Glomerular endothelial cell (primary cell): ENCODE data around the gene CCDC8. TPM values are rescaled to one million over a fixed set of nuclear protein-coding genes. Genes with fewer than 3 reads are reported as not detected.
"Not testable (repeated sequence)": the region's sequence is repeated elsewhere in the genome, so short reads cannot be mapped to it uniquely, and the experiment has no call there.

ENCODE experiments used
- DNase-seq: peaks from one replicate; pipeline ENCODE4 v3.0.0-alpha.2; 2011; ENCODE audit warnings: low read depth, low spot score; ENCODE audit errors: extremely low read depth
- total RNA-seq: library from RNA; depleted of rRNA; stranded (reverse); fragments of >200 nt; gene quantifications from 2 replicates; pipeline ENCODE4 v1.2.3, GENCODE V29; 2015

The CCDC8 gene
- total RNA-seq, 1 donor from 2014 or later: 3.3 TPM

DNA sequence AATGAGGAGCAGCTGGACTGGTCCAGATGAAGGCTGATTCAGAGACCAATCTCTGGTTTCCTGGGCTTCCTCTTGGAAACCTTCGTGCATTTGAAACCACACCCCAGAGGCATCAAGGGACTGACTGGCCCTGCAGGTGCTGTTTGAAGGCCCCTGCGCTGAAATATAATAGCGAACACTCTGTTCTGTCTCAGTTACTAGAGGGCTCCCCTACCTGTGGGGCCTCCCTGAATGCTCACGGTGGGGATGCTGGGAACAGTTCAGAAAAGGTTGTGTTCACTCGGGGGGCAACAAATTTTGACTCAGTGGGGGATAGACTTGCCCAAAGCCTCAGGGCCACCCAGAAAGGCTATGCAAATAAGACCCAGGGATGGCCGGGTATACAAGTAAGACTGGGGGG lies 6.4 kb downstream of the CCDC8 start:
- DNase-seq: no peak

DNA sequence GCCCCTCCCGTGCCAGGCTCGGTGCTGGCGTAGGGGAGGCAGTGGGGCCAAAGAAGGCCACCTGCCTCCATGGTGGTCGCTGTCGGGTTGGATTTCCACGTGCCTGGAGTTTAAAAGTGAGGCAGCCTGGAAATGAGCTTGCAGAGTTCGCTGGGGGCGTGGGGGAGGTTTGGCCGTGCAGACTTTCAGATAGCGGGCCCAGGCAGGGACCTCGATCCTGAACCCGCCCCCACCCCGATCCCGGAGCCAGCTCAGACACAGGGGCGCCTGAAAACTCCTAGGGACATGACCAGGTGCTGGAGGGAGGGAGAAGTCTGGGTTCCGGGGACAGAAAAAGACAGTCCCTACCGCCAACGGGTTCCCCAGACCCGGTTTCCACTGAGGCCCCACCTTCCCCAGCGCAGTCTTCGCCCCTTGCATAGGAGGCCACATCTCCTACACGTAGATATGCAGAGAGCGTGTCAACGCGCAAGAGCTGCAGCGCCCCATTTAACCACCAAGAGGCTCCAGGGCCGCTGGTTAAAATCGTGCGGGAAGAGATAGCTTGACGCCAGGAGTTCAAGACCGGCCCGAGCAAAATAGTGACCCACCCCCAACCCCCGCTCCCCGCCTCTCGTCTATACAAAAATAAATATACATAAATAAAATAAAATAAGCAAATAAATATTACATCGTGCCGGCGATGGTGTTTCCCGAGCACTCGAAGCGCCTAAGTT lies 8.5 kb downstream of the CCDC8 start:
- DNase-seq: no peak

DNA sequence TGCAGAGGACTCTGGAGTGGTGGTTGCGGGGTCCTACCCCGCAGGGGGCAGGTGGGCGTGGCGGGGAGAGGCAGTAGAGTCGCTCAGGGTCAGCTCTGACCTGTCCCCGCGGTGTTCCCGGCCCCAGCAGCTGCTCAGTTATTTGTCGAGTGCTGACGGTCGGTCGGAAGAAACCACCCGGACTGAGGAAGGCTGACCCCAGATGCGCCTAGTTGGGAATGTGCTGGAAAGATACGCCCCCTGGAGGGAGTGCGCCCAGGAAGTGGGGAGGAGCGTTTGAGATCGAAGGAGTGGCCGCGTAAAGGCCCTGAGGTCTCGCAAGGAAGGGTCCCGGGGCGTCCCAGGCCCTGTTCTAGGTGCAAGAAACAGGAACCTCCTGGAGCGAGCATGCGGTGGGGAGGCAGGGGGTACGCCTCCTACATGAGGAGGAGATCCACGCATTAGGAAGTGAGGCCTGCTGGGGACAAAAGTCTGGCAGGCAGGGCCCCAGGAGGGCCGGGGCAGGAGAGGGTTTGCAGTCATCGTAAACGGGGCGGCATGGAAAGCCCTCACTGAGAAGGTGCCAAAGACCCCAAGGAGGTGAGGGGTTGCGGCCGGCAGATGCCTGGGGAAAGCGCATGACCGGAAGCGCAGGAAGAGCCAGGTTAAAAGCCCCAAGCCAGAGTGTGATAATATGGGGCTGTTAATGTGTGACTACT lies 9.2 kb downstream of the CCDC8 start:
- DNase-seq: no peak

DNA sequence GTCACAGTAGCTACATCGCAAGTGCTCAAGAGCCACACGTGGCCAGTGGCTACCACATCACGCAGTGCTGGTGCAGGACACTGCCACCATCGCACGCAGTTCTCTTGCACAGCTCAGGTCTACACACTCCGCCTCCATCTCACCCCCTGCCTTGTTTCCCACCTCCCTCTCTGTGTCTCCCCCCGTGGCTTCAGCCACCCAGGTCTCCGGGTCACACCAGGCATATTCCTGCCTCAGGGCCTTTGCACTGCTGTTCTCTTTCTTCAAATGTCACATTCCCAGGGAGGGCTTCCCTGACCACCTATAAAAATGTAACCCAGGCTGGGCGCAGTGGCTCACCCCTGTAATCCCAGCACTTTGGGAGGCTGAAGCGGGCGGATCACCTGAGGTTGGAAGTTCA lies 10.6 kb downstream of the CCDC8 start:
- DNase-seq: no peak

DNA sequence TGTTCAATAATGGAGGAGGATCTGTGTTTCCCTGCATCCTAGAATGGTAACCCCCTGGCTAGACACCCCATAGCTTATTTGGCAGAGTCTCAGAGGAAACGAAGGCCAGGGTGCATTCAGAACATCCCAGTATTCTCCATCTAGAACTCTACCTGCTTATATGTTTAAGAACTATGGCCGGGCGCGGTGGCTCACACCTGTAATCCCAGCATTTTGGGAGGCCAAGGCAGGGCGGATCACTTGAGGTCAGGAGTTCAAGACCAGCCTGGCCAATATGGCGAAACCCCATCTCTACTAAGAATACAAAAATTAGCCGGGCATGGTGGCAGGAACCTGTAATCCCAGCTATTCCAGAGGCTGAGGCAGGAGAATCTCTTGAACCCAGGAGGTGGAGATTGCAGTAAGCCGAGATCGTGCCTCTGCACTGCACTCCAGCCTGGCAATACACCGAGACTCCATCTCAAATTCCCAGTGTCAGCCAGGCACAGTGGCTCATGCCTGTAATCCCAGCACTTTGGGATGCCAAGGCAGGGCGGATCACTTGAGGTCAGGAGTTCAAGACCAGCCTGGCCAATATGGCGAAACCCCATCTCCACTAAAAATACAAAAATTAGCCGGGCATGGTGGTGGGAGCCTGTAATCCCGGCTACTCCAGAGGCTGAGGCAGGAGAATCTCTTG lies 15.4 kb downstream of the CCDC8 start:
- DNase-seq: not testable (repeated sequence)

DNA sequence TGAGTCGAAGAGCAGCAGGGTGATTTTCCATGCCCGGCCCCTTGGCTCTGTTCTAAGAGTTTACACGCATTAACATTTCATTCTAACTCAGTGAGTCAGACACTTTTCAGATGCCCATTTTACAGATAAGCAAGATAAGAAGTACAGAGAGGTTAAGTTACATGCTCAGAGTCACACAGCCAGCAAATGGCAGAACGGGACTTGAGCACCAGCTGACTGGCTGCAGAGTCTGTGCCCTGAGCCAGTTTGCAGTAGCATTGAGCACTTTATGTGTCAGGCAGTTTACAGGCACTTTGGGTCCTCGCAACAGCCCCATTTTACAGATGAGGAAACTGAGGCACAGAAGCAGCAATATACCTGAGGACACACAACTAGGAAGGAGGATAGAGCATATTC lies 19.0 kb downstream of the CCDC8 start:
- no peak for DNase-seq

DNA sequence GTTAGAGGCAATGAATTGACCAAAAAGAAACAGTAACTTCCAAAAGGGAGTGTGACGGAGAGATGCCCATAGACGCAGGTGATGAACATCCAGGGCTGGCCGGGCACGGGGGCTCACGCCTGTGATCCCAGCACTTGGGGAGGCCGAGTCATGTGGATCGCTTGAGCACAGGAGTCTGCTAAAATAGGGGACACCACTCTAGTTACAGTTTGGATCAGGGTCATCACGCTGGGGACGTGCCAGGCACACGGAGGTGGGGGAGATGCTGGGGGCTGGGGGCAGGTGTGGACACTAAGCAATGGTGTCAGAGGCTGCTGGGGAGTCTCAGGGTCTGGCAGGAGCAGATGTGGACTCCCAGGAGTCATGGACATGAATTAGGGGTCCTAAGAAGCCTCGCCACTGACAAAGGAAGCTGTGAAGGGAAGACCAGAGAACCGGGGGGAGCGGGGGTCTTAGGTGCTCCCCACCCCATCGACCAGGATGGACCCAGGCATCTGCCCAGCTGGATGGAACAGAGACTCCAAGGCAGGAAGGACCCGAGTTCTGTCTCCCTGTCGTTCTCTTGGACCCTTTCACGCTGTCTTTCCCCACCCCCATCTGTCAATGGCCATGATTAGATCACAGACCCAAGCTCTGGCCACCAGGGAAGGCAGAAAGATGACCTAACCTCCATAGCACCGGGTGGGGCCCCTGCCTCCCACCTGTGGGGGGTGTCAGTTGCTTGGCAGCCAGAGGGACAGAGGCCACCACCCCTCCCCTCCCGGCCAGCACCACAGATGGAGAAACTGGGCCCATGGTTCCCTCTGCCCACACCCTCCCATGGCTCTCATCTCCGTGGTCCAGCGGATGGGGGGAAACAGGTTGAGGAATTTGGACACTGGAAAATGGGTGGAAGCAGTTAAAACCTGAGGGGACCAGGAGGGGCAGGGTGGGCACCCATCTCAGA lies 19.6 kb downstream of the CCDC8 start:
- no peak for DNase-seq

DNA sequence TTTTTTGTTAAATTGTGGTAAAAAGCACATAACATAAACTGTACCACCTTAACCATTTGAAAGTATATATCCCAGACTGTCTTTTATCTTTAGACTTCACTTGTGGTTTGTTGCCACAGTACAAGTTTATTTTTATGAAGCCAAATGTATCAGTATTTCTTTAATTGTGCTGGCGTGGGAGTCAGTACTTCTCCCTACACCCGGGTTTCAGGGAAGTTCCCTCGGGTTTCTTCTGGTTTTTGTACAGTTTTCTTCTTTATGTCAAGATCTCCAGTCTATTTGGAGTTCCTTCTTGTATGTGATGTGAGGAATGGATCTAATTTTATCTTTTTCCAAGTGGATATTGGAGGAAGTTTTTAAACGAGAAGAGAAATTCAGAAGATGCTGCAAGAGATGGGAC lies 20.5 kb downstream of the CCDC8 start:
- no peak for DNase-seq

DNA sequence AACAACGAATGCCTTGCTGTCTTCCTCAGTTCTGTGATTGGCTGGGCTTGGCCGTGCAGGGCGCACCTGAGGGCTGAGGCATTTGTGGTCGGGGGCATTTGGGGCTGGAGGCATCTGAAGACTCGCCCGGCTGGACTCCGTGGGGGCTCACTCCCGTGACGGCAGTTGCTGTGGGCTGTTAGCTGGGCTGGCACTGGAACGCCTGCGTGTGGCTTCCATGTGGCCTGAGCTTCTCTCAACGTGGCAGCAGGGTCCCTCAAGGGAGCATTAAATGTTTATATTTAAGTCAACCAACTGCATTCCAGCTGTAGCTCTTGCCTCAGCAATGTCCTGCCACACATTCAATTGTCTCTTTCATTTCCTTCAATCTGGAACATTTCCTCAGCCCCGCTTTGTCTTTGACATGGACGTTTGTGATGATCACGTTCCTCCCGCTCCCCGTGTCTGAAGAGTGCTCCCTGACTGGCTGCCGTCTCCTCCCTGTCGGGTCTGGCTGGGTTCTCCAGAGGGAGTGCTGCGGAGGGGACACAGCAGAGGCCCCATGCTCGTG lies 21.0 kb downstream of the CCDC8 start:
- DNase-seq: no peak

DNA sequence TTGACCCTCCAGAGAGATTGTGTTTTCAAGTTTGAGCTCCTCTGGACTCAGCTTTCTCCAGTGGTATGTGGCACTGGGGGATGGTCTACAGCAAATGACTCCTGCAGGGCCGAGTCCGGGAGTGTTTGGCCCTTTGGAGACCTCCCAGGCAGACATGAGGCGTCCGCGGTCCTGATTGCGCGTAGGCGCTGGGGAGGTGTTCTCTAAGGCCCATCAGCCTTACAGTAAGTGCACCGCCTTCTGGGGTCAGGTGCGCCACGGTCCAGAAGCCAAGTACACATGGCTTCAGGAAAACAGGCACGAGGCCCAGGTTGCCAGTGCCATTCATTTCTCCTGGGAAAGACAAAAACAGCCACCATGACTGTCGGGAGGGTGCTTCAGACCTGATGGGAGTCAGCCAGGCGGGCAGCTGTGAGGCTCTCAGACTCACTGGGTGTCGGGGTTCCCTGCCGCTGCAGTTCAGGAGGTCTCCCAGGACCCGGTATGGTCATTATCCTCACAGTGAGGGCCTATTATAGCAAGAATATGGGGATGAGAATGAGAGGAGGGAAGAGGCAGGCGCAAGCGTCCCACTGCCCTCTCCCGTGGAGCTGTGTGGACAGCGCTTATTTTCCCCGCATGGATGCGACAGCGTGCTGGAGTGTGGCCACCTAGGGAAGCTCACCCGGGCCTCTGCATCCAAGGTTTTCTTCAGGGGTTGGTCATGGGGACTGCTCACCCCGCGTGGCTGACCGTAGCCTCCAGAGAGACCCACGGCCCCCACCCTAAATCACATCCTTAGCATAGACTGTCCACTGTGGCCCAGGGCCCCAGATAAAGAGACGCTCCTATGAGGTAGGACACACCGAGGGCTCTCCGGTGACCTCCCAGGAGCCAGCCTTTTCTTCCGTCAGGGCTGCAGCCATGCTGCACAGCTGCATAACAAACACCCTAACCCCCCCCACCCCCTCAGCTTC lies 21.8 kb downstream of the CCDC8 start:
- no peak for DNase-seq

DNA sequence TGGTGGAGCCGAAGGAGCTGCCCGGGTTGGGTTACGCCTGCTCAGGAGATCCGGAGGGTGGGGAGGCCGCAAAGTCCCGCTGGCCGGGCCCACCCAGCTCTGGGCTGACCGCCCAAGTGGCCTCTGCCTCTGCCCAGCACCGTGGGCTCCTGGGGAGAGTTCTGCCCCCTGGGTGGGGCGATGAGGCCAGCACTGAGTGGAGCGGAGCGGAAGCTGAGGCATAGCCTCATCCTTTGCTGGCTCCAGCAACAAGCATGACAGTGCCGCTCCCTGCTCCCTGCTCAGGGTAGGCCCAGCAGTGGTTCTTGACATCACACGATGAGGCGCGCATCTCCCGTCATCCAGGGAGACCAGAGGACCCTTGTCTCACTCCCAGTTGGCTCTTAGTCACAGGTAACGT lies 22.5 kb downstream of the CCDC8 start:
- no peak for DNase-seq

DNA sequence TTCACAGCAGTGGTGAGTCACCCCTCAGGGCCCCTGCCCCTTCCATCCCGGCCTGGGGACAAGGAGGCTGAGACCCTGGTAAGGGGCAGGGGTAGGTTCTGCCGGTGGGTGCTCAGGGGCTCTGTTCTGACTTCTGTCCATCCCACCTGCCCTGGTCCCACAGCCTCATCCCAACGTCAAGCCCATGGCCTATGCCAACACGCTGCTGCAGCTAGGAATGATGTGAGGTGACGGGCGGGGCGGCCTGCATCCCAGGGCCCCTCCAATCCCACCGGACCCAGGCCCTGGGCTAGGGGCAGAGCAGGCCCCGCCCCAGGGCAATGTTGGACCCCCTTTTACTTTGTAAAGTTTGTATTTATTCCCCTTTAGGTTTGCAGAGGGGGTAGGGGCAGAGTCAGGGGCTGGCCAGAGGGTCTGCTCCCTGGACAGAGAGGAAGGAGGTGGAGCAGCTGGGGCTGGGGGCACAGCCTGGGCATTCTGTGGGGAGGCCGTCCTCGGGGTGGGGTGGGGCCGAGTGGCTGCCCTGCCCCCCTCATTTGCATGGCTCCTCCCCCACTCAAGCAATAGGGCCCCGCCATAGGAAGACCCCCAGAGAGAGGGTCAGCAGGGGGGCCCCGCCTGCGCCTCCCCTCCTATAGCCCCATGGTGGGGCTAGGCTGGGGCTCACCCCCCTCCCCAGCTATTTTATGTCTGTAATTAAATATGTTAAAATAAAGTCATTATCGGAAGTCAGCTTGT lies 23.1 kb downstream of the CCDC8 start:
- DNase-seq: no peak

DNA sequence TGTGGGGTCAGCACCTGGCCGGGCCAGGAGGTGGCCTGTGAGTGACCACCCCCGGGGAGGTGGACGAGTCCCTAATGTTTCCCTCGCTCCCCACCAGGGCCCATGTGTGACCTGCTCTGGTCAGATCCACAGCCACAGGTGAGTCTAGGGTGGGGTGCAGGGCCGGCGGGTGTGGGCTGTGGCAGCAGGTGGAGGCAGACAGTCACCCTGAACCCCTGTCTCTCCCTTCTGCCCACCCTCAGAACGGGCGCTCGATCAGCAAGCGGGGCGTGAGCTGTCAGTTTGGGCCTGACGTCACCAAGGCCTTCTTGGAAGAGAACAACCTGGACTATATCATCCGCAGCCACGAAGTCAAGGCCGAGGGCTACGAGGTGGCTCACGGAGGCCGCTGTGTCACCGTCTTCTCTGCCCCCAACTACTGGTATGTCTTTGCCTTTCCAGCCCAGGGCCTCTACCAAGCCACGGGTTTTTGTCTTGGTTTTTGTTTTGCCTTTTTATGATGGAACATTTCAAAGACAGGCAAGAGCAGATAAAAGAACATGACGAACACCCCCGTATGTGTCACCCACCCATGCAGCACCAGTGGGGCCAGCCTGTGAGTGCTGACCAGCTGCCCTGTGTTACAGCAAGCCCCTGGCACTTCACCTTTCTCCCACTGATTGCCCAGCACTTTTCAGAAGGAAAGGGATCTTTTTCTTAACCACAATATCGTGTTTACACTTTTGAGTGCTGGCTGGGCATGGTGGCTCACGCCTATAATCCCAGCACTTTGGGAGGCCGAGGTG lies 24.9 kb downstream of the CCDC8 start:
- DNase-seq: no peak

DNA sequence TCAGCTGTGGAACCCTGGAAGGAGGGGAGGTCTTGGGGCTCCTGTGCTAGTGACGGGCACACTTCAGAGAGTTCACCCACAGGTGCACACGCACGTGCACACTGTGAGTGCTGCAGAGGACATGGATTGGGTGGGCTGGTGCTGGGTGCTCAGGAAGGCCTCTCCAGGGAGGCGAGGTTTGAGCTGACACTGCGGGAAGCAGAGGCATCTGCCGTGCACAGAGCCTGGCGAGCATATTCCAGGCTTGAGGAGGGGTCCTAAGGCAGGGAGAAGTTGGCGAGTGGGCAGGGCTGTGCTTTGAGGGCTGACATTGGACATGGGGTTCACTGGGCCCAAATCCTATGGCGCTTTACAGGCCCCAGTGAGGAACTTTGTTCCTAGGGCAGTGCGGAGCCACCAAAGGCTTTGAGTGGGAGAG lies 25.6 kb downstream of the CCDC8 start:
- no peak for DNase-seq

DNA sequence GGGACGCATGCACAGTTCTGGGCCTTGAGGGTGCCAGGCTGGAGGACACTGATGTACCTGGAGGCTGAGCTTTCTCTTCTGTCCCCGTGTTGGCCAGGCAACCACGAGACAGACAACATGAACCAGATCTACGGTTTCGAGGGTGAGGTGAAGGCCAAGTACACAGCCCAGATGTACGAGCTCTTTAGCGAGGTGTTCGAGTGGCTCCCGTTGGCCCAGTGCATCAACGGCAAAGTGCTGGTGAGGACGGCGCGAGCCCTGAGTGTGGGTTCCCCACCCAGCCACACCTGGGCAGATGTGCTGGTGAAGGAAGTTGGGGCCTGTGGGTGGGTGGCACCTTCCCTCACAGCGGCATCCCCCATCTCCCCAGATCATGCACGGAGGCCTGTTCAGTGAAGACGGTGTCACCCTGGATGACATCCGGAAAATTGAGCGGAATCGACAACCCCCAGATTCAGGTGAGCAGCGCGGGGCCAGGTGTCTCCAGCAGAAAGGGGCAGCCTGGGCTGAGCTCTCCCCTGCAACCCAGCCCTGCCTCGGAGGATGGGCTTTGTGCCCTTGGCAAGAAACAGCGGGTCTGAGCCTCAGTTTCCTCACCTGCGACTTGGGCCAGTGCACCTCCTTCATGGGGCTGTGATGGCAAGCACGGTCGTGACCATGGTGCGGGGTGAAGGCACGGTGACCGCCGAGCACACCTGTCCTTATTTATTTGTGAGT lies 26.2 kb downstream of the CCDC8 start:
- no peak for DNase-seq

DNA sequence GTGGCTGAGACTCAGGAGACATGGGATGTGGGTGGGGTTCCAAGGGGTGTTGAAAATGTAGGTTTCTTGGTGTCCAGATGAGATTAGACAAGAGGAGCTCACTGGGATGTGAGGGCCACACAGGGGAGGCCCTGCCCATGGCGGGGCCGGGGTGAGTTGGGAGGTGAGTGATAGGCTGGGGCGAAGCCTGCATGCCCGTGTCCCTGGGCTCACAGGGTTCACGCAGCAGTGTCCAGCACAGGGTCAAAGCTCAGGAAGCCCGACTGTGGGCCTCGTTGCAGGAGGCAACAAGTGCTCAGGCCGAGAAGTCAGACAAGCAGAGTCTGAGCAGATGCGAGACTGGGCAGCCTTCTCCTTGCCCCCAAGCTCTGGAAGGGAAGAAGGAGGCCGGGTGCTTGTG lies 27.2 kb downstream of the CCDC8 start:
- DNase-seq: no peak

DNA sequence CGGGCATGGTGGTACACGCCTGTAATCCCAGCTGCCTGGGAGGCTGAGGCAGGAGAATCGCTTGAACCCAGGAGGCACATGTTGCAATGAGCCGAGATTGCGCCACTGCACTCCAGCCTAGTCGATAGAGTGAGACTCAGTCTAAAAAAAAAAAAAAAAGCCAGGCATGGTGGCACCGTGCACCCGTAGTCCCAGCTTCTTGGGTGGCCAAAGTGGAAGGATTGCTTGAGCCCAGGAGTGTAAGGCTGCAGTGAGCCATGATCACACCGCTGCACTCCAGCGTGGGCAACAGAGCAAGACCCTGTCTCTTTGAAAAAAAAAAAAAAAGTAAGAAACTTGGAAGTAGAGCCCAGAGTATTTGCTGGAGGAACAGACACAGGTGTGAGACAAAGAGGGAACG lies 27.7 kb downstream of the CCDC8 start:
- DNase-seq: no peak
